ENCODE results near the gene KLHL6.

KLHL6 gene

DNA sequence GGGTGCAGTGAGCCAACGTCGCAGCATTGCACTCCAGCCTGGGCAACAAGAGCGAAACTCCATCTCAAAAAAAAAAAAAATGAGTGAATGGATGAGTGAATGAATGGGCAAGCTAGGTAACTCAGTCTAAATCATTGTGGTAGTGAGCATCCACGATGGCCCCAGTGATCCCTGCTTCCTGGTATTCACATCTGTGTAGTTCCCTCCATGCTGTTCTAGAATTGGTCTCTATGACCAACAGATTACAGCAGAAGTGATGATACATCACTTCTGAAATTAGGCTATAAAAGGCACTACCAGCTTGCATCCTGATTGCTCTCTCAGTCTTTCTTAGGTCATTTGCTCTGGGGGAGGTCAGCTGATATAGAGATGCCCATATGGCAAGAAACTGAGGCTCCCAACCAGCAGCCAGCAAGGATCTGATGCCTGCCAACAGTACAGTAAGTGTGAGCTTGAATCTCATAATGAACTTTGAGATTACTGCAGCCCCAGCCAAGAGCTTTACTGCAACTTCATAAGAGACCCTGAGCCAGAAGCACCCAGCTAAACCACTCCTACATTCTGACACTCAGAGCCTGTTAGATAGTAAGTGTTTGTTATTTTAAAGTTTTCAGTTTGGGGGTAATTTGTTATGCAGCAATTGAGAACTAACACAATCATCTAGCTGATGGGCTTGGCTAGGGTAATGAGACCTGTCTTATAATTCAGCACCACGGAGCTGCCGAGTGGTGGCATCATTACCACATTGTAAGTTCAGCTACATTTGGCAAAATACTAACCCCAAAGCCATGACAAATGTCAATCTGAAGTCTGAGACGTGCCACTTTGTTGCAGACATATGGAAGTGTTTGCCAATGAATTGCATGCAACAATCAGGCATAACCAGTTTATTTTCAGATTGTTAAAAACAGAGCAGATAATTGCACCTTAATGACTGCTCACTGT is 53.0 kb downstream of the KLHL6 start:
- FAIRE-seq = no peak

GRCh38 chr3:183500981-183501704 is 54.4 kb downstream of the KLHL6 start:
- no peak for FAIRE-seq

DNA sequence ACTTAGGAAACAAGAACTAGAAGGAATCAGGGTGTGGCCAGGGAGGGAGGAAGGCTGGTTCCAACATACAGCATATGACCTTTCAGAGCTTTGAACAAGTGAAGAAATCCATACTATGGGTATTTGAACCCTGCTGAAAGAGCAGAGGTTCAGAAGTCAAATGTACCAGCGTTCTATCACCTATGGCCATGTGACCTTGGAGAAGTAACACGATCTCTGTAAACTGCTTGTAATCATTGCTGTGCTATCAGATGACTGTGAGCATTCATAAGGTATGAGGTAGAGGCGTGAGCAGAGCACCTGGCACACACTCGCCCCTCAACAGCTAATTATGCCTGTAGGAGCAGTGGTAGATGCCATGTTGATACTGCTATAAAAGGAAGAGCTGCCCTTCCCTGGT is 55.2 kb downstream of the KLHL6 start:
- no peak for FAIRE-seq

DNA sequence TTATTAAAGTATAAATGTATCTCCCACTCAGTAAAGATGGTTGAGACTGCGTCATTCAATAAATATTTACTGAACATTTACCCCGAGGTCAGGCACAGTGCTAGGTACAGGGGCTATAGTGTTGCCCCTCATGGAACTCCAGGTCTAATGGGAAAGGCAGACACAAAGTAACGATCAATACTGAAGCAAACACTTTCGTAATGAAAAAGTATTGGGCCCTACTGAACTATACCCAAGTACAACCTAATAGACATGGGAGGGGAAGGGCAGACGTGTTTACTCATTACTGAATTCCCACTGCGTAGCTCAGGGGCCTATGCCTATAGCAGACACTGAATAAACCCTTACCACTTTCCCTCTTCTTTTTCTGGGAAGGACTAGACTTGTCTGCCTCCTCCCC is 56.9 kb downstream of the KLHL6 start:
- no peak for FAIRE-seq

DNA sequence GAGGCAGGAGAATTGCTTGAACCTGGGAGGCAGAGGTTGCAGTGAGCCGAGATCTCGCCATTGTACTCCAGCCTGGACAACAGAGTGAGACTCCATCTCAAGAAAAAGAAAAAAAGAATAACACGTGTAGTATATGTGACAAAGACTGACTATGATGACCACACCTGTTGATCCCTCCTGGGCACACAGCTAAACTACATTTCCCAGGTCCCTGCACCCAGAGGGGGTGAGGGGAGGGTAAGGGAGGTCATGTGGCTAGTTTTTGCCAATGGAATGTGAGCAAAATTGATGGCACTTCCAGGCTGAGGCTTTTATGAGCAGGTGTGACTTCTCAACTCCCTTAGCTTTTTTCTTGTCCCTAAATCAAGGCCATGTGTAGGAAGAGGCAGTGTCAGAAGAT is 58.2 kb downstream of the KLHL6 start:
- FAIRE-seq = no peak

DNA sequence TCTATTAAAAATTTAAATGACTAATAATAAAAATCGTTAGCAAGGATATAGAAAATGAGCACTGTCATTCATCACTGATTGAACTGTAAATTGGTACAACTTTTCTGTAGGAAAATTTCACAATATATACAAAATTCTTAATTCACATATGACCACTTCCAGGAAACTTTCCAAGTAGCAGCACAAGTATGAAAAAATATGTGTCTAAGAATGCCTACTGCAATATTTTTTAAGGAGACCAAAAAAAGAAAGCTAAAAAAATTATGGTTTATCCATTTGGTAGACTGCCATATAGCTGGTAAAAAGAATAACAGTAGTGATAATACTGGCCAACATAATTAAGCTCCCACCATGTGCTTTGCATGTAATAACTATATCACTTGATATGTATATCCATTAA is 59.2 kb downstream of the KLHL6 start:
- FAIRE-seq = no peak

DNA sequence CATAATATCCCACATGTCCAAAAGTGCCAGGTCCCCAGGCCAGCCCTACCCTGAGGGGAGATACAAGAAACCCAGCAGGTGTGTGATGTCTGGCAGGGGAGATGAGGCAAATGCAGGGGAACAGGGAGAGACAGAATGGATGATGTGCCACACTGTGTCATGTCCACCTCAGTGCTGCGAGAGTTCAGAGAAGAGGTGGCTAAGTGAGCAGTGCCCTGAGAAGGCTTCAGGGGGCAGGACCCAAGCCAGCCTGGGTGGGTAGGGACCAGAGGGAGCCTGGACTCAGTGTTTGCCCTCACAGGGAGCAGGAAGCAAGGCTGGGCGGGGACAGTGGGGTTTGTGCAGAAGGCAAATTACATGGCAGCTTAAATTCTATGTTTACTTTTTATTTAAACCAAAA is 61.2 kb downstream of the KLHL6 start:
- no peak for FAIRE-seq

GRCh38 chr3:183493296-183494045 is 62.0 kb downstream of the KLHL6 start:
- no peak for FAIRE-seq

DNA sequence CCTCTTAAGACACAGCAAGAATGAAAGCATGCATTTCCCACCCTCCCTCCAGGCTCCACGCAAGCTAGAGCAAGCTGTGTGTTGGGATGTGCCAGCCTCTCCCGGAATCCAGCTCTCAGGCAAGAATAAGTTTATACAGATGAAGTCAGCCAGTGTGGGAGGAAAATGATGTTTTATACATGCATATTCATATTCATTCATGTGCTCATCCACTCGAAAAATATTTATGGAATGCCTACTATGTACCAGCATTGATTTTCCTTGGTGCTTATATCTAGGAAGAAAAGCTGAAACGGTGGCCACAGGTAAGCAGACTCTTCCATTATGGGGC is 62.7 kb downstream of the KLHL6 start:
- FAIRE-seq = no peak

GRCh38 chr3:183491923-183492848 is 63.3 kb downstream of the KLHL6 start:
- no peak for FAIRE-seq

DNA sequence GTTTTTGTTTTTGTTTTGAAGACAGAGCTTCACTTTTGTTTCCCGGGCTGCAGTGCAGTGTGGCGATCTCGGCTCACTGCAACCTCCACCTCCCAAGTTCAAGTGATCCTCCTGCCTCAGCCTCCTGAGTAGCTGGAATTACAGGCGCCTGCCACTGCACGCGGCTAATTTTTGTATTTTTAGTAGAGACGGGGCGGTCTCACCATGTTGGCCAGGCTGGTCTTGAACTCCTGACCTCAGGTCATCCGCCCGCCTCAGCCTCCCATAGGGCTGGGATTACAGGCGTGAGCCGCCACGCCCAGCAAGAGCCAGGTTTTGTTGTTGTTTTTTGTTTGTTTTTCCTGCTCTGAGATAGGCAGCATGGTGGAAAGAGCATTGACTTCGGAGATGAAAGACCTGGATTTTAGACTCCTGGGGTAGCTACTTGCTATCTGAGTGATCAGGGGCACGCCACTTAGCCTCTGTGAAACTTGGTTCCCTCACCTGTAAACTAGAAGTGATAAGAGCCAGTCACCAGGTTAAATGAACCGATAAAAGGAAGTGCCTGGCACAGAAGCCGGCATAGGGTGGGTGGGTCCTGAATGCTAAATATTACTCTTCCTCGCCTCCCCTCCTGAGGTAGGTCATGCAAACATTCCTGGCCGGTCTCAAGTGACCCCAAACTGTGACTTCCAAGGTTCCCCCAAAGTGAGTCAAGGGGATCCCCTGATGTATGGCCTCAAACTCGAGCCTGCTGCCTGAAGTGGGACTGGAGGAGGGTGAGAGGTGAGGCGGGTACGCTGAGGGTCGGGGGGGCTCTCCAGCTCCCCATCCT is 64.2 kb downstream of the KLHL6 start:
- FAIRE-seq = no peak

DNA sequence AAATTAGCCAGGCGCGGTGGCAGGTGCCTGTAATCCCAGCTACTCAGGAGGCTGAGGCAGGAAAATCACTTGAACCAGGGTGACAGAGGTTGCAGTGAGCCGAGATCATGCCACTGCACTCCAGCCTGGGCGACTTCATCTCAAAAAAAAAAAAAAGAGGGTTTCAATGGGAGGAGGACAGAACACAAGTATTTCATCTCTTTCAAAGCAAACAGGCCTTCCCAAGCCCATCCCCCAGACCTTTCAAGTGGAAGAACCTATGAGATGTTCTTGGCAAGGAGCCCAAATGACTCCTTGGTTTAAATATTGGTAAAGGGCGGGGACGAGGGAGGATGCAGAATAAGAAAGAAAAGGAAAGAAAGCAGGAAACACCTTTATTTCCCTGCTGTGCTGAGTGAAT is 64.9 kb downstream of the KLHL6 start:
- FAIRE-seq = no peak

DNA sequence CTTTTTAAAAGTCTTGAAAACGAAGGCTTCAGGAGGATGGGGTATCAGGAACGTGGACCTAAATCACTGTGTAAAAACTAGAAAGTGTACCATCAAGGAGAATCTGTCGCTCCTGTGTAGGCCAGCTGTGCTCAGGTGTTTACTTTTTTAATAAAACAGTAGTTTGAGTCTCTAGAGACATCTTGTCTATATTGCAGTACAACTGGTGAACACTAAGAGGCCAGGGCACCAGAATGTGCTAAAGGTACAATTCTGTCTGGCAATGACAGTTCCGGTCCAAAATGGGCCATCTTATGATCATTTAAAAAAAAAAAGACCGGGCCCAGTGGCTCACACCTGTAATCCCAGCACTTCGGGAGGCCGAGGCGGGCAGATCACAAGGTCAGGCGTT is 65.3 kb downstream of the KLHL6 start:
- no peak for FAIRE-seq

DNA sequence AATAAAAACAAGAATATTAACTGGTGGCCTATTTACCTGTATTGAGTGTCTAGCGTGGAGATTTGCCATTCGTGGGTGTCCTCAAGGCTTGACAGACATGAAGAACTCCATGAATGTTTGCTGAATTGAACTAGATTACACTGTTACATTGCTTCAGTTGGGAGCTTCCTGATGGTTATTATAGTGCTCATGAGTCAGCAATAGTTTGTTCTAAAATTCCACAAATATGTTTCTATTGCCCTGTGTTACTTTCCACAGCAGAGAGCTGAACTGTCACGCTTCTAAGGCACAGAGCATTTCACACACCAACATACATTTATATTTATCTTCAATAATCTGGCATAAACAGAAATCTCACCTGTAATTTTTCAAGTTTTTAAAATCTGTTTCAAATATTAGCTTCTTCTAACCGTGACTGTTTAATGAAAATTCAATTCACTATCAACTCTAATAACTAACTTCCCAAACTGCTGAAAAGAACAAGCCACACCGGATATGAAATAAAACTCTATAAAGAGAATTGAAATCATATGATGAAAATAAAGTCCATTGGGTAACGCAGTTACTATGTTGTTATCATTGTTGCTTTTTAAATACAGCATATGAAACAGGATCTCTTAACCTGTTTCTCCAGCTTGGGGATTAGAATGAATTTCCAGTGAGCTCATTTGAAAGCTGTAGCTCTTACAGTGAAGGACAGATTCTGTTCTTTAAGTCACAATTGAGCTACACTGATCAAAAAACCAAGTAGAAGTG is 65.9 kb downstream of the KLHL6 start:
- FAIRE-seq = no peak

GRCh38 chr3:183488343-183488742 is 67.2 kb downstream of the KLHL6 start:
- FAIRE-seq = no peak

DNA sequence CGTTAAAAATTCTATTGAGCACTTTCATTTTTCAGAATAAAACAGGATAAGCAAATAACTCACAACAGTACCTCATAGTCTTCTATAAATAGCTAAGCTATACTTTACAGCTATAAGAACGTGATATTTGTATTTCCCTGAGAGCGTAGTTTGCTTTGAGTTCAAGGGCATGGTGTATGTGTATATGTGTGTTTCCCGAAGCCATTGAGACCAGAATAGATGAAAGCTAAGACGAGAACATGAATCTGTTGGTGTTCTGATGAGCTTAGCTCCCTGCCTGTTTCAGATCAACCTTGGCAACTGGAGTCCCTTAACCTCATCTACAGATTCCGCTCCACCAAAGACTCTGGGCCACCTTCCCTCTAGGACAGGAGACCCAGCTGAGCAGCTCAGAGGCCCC is 67.6 kb downstream of the KLHL6 start:
- FAIRE-seq = no peak

GRCh38 chr3:183487016-183487415 is 68.5 kb downstream of the KLHL6 start:
- FAIRE-seq = no peak

GRCh38 chr3:183486472-183486871 is 69.0 kb downstream of the KLHL6 start:
- no peak for FAIRE-seq

- FAIRE-seq = no peak
Observed at GRCh38 chr3:183485585-183485984, 69.9 kb downstream of the KLHL6 start.

DNA sequence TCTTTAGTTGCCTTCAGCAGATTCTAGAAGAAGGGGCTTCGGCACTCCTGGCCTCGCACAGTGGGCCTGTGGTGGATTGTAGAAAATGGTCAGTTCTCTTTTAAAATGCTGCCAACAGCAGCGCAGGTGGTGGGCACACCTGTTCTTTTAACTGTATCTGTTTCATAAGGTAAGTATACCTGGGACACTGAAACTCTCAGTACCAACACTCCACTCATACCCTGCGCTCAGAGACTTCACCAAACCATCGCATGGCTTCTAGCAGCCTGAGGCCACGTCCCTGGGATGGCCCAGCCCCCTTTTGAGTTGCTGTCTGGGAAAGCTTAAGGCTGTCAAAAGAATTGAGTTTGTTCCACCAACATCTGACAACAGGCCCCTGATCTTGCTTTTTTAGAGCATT is 70.4 kb downstream of the KLHL6 start:
- no peak for FAIRE-seq

Measured in endometrium (tissue), 2 donors.